H1 (cell line): ENCODE results near the gene TSPAN9. TPM values are rescaled to one million over a fixed set of nuclear protein-coding genes. Genes with fewer than 3 reads are reported as not detected.

Source experiments
- ATF2 ChIP-seq: IDR thresholded peaks from 2 replicates; pipeline ENCODE4 v1.6.1; 2012; ENCODE audit warnings: low read length, inconsistent platforms
- BRCA1 ChIP-seq: IDR thresholded peaks from 2 replicates; pipeline ENCODE4 v1.6.1; 2012; ENCODE audit warnings: low read depth, low read length, improper control_type of control experiment
- HDAC6 ChIP-seq: IDR thresholded peaks from one replicate; pipeline ENCODE4 v1.7.1; 2012; ENCODE audit warnings: low read depth, mild to moderate bottlenecking, inconsistent platforms, low read length, moderate library complexity
- KDM5A ChIP-seq: fragments of 200-600 bp; IDR thresholded peaks from 2 replicates; pipeline ENCODE4 v1.7.1; 2012; ENCODE audit warnings: mild to moderate bottlenecking, low read length, inconsistent platforms, mixed read lengths
- POU5F1 ChIP-seq: IDR thresholded peaks from 2 replicates; pipeline ENCODE4 v1.6.1; 2011; ENCODE audit warnings: low read depth, mild to moderate bottlenecking, low read length, moderate library complexity
- SIN3A ChIP-seq, 2 experiments: IDR thresholded peaks in 1 of 2; conservative IDR thresholded peaks in 1 of 2; 2 replicates each; pipeline ENCODE4 v1.6.1; 2011 to 2012; ENCODE audit warnings: low read length in 2 of 2, improper control_type of control experiment in 1 of 2, low read depth in 1 of 2, mild to moderate bottlenecking in 1 of 2
- SIRT6 ChIP-seq: IDR thresholded peaks from one replicate; pipeline ENCODE4 v1.7.1; 2012; ENCODE audit warnings: low read length, inconsistent platforms
- SP4 ChIP-seq: IDR thresholded peaks from 2 replicates; pipeline ENCODE4 v1.6.1; 2012; ENCODE audit warnings: low read length, inconsistent platforms
- polyA plus RNA-seq, 7 experiments: library from polyadenylated mRNA; depleted of rRNA in 3 of 7; stranded (reverse) in 5 of 7; unstranded in 2 of 7; fragments of >200 nt in 5 of 7; fragments of 200-250 nt in 2 of 7; gene quantifications; 1 replicate in 5 of 7; 2 replicates in 1 of 7; 4 replicates in 1 of 7; pipeline versions ENCODE4 v1.2.1 to v1.2.3, GENCODE V29; 2011 to 2013; ENCODE audit warnings: missing spikeins in 2 of 7, mixed read lengths in 2 of 7
- total RNA-seq: library from RNA; stranded (reverse); fragmentation: NEBNext Ultra II Directional; extraction: Animal tissue kit (Norgen Biotek cat#: 25700); gene quantifications from 2 replicates; pipeline ENCODE4 v1.2.1, GENCODE V29; 2021

TSPAN9 gene
- total and polyA plus RNA-seq, 2 of the 8 experiments (the other 6 are each of a cell fraction or from before 2014, with no cell fraction given), result 11.5 to 29.1 TPM

DNA sequence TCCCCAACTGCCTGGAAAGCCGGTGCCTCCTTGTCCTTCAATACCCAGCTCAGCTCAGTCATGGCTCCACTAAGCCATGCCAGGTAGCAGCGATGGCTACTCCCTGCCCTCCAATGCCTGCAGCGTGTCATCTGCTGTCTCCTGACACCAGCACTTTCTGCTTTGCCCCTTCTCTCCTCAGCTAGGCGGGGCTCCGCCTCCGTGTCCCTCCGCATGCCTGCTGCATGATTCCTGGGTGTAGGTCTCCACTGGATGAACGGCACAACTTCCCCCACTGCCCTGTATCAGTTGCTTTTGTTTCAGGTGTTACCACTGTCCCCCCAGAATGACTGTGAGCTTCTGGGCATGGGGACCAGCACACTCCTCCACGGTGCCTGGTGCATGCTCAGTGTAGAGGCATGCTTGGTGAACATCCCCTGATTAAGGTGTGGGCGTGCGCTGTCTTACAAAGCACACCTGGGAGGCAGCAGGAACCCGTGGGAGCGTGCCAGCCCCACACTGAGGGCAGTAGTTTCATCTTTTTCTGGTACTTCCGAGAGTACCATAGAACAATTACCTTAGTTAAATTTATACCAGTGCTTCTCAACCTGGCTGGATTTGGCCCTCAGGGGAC, 234.4 kb downstream of the TSPAN9 start (continued):
- TF ChIP-seq ATF2 (no peak), SP4 (no peak), KDM5A (no peak), SIN3A (conservative IDR thresholded peaks at IDR 0.05 in 1 of 2, IDR thresholded peaks at IDR 0.05 in 1 of 2; ENCODE audit: low read depth in 1 of 2, low read length in 2 of 2) (no peak), POU5F1 (no peak), SIRT6 (no peak), BRCA1 (no peak), HDAC6 (no peak)
